Erythroblast (primary cell): ENCODE results near the gene DYNC1I1.

Source experiments
- DNase-seq, 2 experiments: peaks; one replicate each; lab custom pipeline; 2025; lab: John Stamatoyannopoulos, UW
- GATA1 ChIP-seq: IDR thresholded peaks from 2 replicates; pipeline ENCODE4 v1.6.1; 2011; ENCODE audit warnings: low read depth, mild to moderate bottlenecking, control low read depth, low read length, moderate library complexity
- POLR2A ChIP-seq: IDR thresholded peaks from 2 replicates; pipeline ENCODE4 v1.6.1; 2011; ENCODE audit warnings: mild to moderate bottlenecking, low read length

DYNC1I1 gene

DNA sequence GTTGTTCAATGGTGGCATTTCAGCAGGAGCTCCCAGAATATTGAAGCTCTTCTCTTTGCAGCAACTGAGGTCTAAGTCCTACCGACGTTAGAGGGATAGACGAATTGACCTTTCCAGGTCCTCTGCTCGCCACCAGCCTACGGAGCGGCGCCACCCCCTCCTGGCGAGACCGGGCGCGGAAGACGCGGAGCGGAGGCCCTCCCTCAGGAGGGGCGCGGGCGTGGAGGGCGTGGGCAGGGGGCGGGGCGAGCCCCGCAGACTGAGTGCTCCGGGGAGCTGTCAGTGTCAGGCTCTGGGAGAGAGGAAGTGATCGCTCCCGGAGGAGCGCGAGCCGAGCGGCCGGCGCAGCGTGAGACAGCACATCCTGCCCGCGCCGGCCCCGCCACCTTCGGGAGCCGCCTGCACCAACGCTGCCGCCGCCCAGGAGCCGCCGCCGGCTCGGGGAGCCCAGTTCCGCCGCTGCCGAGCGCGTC, at the start of gene DYNC1I1:
TSS of gene DYNC1I1 (plus strand) at position 257 of the 473 bp plus-strand sequence. CDS start 32,176 bp downstream, outside the sequence.
- TF ChIP-seq GATA1 (no peak), POLR2A (no peak)
- DNase-seq = peak; percentile 38 to 39

DNA sequence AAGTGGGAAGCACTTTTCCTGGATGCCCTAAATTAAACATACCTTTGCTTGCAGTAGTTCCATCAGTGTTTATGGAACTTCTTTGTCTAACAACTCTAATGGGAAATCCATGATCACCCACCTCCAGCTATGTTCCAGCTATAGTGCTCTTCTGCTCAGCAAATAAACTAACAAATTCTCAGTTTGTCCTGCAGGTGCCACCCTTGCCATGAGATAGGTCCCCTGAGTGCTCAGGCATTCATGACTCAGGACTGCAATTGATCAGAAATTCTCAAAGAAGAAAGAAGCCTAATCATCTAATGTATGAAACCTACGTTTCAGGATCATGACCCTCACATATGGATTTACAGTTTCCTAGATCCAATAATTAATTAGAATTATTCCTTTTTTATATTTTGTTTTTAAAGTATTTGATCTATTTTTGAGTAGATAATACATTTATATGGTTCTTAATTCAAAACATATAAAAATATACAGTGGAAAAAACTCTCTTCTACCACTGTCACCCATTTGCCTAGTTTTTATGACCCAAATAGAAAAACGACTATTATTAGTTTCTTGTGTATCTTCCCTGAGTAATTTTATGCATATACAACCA, 48.7 kb upstream of the DYNC1I1 start:
- DNase-seq = peak; percentile 11 to 31
- TF ChIP-seq POLR2A = no peak

DNA sequence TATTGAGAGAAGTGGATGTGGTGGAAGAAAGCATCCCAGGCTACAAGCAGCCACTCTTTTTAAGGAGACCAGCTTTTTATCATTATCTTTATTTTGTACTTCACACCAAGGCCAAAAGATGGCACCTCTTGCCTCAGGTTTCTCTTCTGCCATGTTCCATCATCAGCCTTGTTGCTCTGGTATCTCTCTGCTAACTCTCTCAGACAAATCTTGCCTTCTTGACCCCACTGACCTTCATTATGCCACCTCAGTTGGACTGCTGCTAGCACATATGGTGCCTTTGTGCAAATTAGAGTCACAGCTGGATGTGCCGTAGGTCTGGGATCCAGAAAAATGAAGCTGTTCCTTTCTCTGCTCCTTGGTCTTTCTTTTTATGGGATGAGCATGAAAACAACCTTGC, 47.1 kb upstream of the DYNC1I1 start:
- TF ChIP-seq POLR2A (no peak), GATA1 (no peak)
- no peak for DNase-seq

DNA sequence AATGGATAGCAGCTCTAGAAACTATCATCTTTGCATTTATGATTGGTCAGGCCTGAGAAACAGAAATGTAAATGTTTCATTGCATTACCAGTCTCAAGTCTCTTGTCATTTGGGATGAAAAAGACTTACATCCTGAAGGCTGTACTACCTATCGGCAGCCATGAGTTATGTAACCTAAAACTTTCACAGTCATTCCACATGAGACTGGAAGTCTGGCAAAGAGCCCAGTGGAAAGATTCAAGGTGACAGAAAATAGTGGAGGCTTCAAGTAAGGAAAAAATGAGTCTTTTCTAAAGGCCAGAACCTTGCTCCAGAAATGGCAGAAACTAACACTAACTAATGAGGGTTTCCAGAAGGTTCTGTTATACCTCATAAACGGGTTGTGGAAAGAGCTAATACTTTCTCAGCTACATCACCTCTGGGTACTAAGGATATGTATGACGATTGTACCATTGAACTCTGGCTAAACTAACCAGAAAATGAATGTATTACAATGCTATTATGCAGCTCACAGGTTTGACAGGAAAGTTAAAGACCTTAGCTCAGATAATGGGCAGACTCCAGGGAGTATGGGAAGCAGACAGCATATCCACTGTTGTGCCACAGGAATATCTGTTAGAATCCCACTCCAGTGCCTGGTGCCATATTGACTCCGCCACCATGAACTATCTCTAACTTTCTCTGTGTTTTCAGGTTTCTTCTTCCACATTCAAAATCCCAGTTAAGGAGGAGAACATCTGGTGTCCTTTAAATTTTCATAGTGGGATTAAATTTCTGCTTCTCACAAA, 41.7 kb upstream of the DYNC1I1 start:
- DNase-seq = no peak
- no peak for TF ChIP-seq POLR2A
- TF ChIP-seq GATA1 = no peak

DNA sequence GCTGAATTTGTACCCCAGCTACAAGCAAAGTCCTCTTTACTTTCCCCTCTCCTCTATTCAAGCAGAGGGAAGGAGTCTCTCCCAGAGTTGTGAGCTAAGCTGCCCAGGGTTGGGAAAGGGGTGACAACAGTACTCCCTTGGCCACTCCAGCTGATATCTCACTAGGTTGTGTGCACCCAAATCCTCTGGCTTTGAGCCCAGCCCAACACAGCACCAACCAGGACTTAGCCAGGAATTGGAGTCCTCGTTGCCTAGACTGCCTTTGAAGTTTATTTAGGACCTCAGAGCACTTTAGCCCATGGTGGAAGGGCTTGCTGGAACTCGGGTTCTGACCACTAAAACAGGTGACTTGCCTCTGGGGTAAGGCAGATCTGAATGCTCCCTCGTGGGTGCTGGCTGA, 35.7 kb upstream of the DYNC1I1 start:
- DNase-seq = no peak
- TF ChIP-seq POLR2A (no peak), GATA1 (no peak)

DNA sequence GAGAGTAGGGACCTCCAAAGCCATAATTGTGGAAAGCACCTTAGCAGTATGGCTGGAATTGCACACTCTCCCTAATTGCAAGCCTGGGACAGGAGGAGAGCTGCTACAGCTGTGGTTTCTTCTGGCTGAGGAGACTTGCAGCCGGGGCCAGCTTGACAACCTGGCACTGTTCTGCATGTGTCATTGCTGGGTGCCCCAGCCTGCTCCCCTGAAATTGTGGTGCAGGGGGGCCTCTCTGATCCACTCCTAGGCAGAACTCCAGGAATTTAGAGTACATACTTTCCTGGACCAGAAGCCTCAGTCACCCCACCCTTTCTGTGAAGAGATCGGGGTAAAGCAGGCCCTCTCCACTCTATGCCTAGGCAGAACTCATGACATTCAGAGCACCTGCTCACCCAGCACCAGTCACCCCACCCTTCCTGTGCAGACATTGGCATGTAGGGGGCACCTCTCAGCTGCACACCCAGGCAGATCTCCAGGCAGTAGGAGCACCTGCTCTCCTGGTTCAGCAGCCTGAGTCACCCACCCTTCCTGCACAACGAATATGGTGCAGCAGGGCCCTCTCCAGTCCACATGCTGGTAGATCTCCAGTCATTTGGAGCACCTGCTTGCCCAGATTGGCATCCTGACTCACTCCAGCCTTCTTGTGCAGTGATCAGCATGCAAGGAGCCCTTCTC, 34.4 kb upstream of the DYNC1I1 start:
- DNase-seq = no peak
- TF ChIP-seq POLR2A (no peak), GATA1 (no peak)

DNA sequence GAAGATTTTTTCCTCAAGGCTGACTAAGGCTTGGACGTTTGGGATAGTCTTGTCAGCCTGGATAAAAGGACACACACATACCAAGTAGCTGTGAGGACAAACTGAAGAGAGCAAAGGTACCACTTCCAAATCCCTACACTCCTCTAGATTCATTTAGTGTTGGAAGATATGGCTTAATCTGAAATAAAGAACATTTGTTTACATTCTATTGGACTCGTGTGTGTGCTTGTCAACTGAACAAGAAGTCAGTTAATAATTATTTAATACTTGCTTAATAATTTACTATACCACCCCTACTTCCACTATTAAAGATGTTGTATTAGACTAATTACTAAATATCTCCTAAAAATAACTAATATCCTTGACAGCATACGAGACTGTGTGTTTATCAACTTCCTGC, 23.3 kb upstream of the DYNC1I1 start:
- TF ChIP-seq GATA1 = no peak
- no peak for DNase-seq

DNA sequence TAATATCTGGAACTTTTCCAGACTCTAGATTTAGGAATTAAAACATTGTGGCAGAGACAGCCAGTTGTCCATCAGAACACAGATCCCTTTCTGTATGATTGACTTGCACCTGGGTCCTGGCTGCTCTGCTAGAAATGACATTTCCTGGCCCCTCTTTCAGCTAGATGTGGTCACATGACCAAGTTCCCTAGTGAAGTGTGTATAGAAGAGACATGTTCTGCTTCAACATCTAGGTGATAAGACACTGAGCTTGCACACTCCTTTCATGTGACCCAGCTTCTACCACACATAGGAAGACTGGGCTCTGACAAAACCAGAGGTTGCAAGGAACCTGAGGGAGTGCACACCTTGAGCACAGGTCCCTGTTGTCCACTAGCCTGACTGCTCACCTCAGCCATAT, 22.8 kb upstream of the DYNC1I1 start:
- no peak for DNase-seq
- no peak for TF ChIP-seq GATA1
- TF ChIP-seq POLR2A = no peak

DNA sequence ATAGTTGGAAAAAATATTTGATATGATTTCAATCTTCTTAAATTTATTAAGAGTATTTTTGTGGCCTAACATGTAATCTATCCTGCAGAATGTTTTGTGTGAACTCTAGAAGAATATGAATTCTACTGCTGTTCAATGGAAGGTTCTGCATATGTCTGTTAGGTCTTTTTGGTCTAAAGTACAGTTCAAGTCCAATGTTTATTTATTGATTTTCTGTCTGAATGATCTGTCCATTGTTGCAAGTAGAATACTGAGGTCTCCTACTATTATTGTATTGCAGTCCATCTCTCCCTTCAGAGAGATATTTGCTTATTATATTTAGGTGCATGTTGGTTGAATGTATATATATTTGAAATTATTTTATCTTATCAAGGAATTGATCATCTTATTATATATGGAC, 18.9 kb upstream of the DYNC1I1 start:
- DNase-seq = no peak
- TF ChIP-seq GATA1 (no peak), POLR2A (no peak)

DNA sequence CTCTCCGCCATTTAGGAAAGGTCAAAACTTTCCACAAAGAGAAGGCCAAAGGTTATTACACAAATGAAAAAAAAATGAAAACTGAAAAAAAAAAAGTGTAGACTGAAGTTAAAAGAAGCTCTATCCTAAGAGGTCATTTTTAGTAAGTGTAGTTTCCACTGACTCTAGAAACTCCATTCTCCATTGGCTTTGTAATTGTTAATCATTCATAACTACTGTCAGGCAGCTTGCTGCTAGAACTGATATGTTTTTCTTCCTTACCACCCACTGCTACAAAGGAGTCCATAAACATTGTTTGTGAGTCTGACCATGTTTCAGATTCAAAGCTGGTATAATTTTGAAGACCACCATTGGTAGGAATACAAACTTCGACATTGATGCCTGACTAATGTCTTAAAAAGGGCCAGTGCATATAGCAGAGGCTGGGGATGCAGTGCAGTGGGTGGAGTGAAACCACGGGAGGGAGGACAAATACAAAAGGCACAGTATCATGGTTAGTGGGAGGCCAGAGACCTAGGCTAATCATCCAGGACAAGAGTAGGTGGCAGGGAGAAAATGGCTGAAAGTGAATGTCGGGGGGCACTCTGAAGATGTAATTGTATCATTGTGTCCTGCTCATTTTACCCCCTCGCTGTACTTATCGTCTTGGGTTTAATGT, 16.9 kb upstream of the DYNC1I1 start:
- DNase-seq = no peak
- TF ChIP-seq GATA1 (no peak), POLR2A (no peak)

DNA sequence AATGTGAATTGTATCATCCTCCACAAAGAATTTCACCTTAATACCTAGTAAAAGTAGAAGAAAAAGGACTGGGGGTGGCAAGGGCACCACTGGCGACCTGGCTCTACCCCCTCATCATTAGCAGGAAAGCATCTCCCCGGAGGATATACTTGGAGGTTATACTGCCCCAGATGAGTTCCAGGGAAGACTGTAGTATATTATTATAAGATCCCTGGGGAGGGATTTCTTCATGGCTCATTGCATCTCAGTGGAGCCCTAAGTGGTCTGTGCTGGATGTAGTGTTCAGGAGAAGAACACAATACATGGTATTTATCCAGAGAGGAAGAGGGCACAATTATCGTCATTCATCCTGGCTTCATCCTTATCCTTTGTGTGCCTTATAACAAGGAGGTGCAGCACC, 14.2 kb upstream of the DYNC1I1 start:
- no peak for DNase-seq
- no peak for TF ChIP-seq GATA1
- TF ChIP-seq POLR2A = no peak

DNA sequence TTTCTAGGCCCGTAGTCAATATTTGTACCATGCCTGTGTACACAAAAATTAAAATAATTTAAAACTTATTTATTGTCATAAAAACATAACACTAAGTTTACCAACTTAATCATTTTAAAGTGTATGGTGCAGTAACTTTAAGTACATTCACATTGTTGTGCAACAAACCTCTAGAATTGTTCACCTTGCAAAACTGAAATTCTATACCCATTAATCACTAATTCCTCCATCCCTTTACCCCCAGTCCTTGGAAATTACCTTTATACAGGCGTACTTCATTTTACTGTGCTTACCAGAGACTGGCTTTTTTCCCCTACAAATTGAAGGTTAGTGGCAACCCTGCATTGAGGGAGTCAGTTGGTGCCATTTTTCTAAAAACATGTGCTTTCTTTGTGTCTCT, 6.3 kb upstream of the DYNC1I1 start:
- TF ChIP-seq GATA1 (no peak), POLR2A (no peak)
- no peak for DNase-seq

DNA sequence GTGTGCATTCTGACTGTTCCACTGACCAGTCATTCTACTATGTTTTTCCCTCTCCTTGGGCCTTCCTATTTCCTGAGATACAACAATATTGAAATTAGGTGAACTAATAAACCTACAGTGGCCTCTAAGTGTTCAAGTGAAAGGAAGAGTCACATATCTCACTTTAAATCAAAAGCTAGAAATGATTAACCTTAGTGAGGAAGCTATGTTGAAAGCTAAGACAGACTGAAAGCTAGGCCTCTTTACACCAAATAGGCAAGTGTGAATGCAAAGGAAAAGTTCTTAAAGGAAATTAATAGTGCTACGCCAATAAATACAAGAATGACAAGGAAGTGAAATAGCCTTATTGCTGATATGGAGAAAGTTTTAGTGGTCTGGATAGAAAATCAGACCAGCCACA, 5.7 kb upstream of the DYNC1I1 start:
- no peak for TF ChIP-seq GATA1
- no peak for DNase-seq
